22Rv1 (cell line): ENCODE data around the gene SMARCAL1.

Source experiments
- ZFX ChIP-seq: fragments of 450-650 bp; IDR thresholded peaks from 2 replicates; pipeline ENCODE4 v1.6.1; 2017; ENCODE audit warnings: antibody characterized with exemption, borderline replicate concordance
- TF ChIP-seq, protein P1 (sequence below): fragments of 450-650 bp; IDR thresholded peaks from 2 replicates; pipeline ENCODE4 v1.5.1; 2017; ENCODE audit warnings: mild to moderate bottlenecking

DNA sequence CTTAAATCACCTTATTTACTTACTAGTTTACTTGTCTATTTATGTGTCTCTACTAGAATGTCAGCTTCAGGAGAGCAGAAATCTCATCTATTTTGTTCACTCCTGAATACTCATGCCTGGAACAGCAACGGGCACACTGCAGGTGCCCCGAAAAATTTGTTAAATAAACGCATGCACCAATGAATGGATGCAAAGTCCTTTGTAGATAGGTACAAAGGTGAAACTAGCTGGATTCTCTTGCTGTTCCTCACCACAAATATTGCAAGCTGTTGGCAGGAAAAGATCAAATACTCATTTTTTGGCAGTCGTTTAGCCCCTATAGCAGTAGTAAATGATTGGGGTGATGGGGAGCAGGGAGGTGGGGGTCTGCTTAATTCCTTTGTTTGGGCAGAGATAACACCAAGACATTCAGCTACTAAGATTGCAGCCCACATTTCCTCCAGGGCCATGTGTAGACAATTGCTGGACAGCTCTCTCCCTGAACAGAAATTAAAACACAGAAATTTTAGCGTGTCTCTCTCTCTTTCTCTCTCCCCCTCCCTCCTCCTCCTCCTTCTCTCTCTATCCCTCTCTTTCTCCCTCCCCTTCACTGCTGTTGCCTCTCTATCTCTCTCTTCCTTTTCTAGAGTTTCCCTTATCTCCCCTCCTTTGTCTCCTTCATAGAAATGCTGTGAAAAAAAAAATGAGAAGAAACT, 45.4 kb upstream of the SMARCAL1 start:
- TF ChIP-seq, protein P1, sequence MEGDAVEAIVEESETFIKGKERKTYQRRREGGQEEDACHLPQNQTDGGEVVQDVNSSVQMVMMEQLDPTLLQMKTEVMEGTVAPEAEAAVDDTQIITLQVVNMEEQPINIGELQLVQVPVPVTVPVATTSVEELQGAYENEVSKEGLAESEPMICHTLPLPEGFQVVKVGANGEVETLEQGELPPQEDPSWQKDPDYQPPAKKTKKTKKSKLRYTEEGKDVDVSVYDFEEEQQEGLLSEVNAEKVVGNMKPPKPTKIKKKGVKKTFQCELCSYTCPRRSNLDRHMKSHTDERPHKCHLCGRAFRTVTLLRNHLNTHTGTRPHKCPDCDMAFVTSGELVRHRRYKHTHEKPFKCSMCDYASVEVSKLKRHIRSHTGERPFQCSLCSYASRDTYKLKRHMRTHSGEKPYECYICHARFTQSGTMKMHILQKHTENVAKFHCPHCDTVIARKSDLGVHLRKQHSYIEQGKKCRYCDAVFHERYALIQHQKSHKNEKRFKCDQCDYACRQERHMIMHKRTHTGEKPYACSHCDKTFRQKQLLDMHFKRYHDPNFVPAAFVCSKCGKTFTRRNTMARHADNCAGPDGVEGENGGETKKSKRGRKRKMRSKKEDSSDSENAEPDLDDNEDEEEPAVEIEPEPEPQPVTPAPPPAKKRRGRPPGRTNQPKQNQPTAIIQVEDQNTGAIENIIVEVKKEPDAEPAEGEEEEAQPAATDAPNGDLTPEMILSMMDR = no peak
- TF ChIP-seq ZFX = no peak
